ENCODE data around the gene PSME2.

The PSME2 gene

DNA sequence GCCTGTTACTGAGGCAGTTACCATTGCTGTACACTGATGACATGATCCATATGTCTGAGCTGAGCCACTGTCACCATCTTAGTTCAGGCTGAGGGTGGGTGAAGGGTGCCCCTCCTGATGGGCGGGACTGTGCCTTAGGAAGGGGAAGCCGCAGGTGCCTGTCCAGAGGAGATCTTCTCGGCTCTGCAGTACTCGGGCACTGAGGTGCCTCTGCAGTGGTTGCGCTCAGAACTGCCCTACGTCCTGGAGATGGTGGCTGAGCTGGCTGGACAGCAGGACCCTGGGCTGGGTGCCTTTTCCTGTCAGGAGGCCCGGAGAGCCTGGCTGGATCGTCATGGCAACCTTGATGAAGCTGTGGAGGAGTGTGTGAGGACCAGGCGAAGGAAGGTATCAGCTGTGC, 4.6 kb upstream of the PSME2 start:
- DNase-seq = no peak

GRCh38 chr14:24150567-24150966, 4.2 kb upstream of the PSME2 start:
- no peak for DNase-seq

GRCh38 chr14:24150061-24150460, 3.7 kb upstream of the PSME2 start:
- no peak for DNase-seq

DNA sequence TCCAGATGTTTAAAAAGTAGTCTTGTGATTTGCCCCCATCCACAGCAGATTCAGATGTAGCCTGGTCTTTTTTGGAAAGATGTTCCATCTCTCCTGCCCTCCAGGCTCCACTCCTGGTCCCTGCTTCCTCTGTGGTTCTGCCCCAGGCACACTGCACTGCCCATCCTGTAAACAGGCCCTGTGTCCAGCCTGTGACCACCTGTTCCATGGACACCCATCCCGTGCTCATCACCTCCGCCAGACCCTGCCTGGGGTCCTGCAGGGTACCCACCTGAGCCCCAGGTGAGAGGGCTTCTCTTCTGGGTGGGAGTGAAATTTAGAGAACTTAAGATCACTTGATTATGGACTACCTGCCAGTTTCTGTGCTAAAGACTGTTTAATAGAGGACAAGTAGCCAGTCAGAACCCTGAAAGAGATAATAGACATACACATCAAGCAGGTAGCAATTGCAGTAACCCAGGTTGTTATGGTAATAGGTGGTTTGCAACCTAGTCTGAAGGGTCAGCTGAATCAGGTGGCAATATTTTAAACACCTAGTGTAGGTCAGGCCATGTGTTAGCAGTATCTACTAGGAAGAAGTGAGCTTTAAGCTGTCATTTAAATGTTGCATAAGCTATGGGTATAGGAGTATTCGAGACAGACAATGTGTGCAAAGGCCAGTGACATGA, 3.0 kb upstream of the PSME2 start:
- no peak for DNase-seq

- no peak for DNase-seq
These were observed 1.5 kb upstream of the PSME2 start for GRCh38 chr14:24147761-24148428.

GRCh38 chr14:24146978-24147760, 759 bp upstream of the PSME2 start, which contains the start of gene RNF31:
RNF31 (plus strand) TSS chr14:24147498; CDS start chr14:24147699, 201 bp downstream.
- peak; percentile 92 to 97 (median 96) for DNase-seq

DNA sequence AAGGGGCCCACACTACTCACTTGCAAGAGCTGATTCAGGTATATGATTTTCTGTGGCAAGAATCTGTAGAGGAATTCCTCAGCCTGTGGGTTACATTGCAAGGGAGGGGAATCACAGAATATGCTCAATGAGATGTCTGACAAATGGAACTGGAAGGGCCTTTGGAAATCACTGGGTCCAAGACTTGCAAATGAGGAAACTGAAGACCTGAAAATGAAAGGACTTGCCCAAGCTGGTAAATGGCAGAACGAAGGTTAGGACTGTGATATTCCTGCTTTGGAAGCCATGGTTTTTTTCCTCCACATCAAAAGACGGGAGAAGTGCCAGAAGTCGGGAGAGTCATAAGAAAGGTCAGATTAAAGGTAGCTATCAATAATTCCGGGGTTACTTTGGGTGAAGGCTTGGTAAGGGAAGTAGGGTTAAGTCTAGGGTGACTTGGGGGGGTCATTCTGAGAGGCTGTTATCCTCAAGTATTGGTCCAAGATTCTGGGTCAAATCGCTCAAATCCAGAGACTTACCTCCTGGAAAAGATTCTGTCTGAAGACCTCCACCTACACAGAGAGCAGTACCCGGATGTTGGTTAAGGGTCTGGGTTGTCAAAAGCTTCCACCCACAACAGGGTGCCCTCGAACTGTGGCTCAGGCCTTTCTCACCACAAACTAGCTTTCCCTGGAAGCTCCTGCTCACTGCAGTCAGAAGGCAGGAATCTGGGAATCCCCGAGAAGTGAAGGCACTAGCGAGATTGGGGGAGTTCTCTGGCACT, 539 bp downstream of the PSME2 start:
- peak in 1 of 6 experiments; percentile 55 for DNase-seq

GRCh38 chr14:24145219-24145618, 1.2 kb downstream of the PSME2 start:
- DNase-seq = no peak

- DNase-seq = no peak
These were observed 2.0 kb downstream of the PSME2 start for GRCh38 chr14:24144451-24144850.

GRCh38 chr14:24143511-24143910, 2.9 kb downstream of the PSME2 start:
- no peak for DNase-seq

DNA sequence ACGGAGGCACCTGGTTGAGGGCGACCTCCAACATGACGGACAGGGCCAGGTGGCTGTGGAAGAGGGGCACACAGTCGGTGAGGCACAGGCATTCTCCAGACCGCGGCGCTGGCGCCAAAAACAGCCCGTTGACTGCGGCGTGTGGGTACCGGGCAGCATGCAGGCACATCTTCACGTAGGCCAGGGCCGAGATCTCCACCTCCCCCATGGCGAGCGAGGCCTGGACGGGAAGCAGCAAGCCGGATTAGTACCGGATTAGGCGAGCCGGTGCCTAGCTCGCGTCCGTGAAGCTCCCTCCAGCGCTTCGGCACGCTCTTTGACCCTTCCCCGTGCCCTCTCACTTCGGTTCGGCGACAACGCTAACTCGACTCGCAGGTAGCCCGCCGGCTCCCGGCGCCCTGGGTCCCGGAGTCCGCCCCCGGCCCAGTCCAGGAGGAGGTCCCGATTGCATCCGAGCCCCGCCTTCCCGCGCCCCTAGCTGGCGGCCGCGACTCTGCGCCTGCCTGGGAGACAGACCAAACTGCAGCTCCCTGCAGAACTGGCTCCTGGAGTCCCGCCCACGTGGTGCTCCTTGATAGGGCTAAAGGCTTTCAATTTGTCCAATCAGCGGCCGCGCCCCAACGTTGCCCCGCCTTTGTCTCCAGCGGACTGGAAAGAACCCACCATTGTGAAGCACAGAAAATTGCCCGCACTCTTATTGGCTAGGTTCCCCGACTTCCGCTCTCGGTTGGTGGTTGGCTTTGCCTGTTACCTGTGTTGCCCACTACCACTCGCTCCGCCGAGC, 5.1 kb downstream of the PSME2 start, which contains the start of gene EMC9:
Gene EMC9, minus strand, starts transcription at position 495 of the 784 bp plus-strand sequence. Its CDS starts 287 bp downstream, at position 208.
- peak; percentile 96 to 100 (median 99) for DNase-seq

- DNase-seq = peak in 1 of 6 experiments; percentile 8
These were observed 7.0 kb downstream of the PSME2 start for GRCh38 chr14:24139272-24139934.

DNA sequence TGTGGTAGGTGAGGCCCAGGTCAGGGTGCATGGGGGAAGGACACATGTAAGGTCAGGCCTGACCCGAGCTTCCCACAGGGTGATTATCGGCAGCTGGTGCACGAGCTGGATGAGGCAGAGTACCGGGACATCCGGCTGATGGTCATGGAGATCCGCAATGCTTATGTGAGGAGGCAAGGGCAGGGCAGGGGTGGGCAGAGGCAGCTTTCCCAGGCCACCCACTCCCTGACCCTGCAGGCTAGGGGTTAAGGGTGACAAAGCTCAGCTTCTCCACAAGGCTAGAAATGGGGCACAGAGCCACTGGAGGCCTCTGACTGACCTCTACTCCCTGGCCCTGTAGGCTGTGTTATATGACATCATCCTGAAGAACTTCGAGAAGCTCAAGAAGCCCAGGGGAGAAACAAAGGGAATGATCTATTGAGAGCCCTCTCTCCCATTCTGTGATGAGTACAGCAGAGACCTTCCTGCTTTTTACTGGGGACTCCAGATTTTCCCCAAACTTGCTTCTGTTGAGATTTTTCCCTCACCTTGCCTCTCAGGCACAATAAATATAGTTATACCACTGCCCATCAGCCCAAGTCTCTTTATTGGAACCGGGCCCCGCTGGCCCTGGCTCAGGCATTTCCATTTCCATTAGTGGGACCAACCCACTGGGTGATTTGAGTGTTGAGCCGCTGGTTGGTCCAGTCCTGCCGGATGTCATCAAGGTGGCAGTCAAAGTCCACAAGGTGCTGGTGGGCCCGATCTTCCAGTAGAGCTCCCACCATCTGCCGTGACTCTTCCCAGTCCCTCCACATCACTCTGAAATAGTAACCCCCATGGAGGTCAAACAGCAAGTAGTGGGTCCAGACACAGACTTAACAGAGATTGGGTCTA, 7.8 kb downstream of the PSME2 start:
- no peak for DNase-seq

DNA sequence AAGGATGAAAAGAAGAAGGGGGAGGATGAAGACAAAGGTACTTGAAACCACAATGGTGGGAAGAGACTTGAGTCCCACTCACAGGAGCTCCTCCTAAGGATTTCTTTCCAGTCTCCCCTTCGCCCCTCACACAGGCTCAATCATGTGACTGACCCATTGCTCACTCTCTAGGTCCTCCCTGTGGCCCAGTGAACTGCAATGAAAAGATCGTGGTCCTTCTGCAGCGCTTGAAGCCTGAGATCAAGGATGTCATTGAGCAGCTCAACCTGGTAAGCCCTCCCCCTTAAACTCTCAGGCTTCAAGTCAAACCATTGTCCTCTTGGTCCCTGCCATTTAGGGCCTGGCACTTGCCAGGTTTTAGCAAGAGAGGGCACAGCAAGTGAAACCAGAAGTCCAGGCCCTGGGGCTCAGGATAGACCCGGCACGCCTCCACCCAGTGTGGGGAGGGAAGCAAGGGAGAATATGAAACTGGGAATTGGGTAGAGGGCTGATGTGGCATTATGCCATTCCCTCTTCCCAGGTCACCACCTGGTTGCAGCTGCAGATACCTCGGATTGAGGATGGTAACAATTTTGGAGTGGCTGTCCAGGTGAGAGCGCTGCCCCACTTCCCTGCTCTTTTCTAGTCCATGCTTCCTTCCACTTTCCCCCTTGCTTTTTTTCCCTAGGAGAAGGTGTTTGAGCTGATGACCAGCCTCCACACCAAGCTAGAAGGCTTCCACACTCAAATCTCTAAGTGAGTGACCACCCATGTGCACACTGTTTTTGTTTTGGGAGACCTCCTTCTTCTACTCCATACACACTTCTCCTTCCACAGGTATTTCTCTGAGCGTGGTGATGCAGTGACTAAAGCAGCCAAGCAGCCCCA, 8.6 kb downstream of the PSME2 start:
- no peak for DNase-seq

DNA sequence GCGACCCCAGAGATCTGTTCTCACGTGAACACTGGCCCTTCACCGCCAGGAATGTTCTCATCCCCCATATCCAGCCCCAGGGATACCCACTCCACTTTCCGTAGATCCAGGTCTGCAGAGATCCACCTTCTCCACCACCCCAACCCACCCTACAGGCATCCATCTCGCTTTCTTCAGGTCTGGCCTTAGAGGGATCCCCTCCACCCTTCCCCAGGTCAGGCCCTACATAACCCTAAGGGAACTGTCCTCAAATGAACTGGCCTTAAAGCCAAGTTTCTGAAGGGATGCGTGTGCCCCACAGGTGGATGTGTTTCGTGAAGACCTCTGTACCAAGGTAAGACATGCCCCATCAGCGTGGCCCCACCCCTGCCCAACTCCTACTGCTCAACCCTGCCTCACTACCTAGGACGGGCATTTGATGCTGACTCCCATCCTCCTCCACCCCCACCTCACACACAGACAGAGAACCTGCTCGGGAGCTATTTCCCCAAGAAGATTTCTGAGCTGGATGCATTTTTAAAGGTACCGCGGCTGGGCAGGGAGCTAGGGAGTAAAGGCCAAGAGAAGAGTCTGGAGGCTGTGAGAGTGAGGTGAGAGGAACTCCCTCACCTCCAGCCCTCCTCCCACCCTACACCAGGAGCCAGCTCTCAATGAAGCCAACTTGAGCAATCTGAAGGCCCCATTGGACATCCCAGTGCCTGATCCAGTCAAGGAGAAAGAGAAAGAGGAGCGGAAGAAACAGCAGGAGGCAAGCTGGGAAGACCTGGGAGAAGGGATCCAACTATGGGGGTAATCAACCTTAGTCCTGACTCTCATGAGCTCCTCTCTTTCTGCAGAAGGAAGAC, 9.5 kb downstream of the PSME2 start:
- no peak for DNase-seq

DNA sequence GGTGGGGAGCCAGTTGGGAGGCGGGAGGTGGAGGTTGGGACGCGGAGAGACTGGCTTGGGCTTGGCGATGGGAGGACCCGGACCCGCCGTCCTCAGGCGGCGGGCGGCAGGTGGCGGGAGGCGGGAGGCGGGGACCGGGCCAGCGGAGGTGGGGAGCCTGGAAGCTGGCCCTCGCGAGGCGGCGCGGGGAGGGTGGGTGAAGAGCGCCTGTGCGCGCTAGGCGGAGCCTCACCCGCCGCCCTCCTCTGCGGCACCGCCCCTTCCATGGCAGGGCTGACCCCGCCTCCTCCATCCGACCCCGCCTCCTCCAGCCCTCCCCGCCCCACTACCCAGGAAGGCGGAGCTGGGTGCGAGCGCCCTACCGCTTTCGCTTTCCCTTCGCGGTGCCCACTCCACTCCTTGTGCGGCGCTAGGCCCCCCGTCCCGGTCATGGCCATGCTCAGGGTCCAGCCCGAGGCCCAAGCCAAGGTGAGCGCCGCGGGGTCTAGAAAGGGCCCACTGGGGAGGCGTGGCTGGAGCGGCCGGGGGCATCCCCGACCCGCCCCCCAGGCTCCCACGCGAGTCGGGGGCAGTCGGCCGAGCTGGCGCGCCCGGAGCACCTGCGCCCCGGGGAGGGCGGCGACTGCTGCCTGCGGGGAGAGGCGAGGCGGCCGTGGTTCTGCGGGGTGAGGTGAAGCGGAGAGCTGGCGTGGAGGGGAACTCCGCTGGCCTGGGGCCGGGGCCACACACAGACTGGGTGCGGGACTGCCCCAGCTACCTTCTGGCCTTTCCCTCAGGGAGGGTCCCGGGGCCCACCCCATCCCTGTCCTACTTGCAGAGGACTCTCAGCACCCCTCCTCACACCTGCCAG, 10.4 kb downstream of the PSME2 start, which contains the start of gene PSME1:
Gene PSME1, plus strand, starts transcription at position 361 of the 850 bp plus-strand sequence. Its CDS starts 69 bp downstream, at position 430.
- DNase-seq = peak; percentile 83 to 94 (median 92)

DNA sequence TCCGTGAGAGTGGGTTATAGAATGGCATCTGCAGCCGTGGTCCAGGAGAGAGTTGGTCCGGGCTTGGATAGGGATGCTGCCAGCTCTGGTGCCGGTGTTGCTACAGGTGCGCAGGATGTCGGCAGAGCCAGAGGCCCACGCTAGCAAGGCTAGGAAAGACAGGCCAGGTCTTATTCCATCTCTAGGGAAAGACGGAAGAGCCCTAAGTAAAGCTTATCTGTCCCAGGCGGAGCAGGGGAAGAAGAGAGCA, 10.9 kb downstream of the PSME2 start:
- no peak for DNase-seq

DNA sequence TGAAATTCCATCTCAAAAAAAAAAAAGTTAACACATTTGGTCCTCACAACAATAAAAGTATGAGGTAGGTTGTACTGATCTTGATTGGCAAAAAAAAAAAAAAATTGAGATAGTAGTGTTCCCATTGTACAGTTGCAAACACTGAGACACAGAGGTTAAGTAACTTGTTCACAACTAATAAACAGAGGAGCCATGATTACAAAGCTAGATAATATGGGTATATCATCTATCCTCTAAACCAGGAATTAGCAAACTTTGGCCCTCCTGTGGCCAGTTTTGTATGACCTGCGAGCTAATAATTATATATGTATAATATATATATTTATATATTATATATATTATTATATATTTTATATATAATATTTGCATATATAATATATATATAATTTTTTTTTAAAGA, 12.7 kb downstream of the PSME2 start:
- no peak for DNase-seq
